GM21576 (cell line): Measurements from ENCODE around the gene KLRG1.
A peak's percentile ranks its signal among the peaks of the same experiment; 100 is the strongest.

Experiments
- ATAC-seq: cut with Tn5 transposase; IDR thresholded peaks from one replicate; pipeline ENCODE4 v1.9.1; 2021; ENCODE audit warnings: mild to moderate bottlenecking, moderate library complexity; ENCODE audit not compliant: unreplicated experiment

KLRG1 gene

DNA sequence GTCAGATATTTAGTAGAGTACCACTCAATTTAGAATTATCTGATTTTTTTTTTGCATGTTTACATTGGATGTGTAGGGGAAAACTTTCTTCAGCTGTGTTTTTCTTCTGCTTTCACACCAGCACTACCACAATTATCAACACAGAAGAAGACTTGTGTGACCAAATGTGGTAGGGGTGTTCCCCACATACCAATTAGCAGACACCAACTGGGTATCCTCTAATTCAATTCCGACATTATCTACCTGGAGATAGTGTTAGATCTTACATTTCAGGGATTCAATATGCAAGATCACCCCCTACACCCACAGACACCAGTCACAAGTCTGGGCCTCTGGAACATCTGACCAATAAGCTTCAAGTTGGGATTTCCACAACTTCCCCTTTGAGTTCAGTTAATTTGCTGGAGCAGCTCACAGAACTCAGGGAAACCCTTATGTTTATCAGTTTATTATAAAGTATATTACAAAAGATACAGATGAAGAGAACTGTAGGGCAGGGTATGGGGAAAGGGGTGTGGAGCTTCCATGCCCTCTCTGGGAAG is 4.1 kb upstream of the KLRG1 start:
- no peak for ATAC-seq

GRCh38 chr12:8987163-8987562 is 2.2 kb upstream of the KLRG1 start:
- ATAC-seq: no peak

DNA sequence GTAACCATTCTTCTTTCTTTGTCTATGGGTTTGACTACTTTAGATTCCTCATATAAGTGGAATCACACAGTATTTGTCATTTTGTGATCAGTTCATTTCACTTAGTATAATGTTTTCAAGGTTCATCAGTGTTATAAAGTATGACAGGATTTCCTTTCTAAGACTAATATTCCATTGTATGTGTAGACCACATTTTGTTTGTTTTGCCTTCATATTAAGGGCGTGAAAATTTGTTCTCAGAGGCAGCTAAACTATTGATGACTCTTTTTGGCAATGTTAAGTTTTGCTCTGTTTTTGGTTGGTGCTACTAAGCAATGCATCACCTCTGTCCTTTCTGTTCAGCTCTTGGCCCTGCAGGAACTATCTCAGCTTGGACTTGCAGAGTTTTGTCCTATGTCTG is 1.7 kb upstream of the KLRG1 start:
- no peak for ATAC-seq

DNA sequence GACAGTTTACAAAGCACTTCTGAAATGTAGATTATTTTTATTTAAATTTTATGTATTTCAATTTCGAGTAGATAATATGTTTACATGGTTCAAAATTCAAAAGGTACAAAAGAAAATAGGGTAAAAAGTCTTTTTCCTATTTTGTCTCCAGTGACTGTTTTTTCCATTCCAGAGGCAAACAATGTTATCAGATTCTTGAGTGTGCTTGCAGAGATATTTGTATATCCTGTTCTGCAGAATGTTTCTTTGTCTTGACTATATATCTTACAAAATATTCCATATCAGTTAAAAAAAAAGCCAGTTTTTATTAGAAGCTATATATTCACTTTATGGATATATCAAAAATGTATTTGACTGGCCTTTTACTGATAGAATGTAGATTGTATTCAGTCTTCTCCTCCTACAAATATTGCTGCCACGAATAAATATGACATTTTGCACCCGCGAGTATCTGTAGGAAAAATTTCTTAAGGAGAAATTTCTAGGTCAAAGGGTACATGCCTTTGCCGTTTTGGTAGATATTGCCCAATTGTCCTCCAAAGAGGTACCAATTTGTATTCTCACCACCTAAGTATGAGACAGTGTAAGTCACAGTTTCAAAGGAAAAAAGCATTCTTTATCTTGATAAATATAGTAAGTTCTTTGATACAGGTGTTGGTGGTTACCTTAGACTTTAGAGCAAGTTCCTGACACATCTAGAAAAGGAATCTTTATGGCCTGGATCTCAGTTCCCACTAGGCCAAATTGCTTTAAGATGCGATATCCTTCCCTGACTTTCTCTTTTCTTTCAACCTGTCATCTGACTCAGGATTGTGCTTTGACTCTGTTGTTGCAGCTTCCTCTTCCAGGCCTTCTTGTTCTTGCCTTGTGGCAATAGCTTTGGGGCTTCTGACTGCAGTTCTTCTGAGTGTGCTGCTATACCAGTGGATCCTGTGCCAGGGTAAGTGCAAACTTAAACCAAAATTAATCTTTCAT is 2.3 kb downstream of the KLRG1 start:
- ATAC-seq: no peak

GRCh38 chr12:8993827-8994226 is 4.5 kb downstream of the KLRG1 start:
- no peak for ATAC-seq

DNA sequence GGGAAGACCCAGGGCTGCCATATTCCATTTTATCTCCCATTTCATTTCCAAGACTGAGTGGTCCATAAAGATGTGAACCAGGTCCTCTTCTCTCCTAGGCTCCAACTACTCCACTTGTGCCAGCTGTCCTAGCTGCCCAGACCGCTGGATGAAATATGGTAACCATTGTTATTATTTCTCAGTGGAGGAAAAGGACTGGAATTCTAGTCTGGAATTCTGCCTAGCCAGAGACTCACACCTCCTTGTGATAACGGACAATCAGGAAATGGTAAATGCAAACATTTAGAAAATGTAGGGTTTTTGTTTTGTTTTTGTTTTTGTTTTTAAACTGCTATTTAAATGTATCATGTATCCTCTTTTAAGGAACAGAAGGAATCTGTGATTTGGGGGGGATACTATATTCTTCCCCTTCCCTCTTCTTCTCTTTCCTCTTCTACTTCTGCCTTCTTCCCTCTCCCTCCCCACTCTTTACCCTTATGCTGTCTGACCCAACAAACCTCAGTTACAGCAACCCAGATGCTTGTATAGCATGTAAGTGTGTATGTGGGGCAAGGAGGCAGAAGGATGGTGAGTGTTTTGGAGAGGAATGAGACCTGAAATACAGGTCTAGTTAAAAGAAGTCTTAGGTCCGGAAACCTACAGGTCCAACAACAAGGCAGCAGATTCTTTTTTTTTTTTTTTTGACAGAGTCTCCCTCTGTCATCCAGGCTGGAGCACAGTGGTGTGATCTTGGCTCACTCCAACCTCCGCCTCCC is 5.9 kb downstream of the KLRG1 start:
- ATAC-seq: no peak

- peak; percentile 98 for ATAC-seq
These were observed 7.5 kb downstream of the KLRG1 start for GRCh38 chr12:8996682-8997405.

- no peak for ATAC-seq
These were observed 11.9 kb downstream of the KLRG1 start for GRCh38 chr12:9001233-9001632.

DNA sequence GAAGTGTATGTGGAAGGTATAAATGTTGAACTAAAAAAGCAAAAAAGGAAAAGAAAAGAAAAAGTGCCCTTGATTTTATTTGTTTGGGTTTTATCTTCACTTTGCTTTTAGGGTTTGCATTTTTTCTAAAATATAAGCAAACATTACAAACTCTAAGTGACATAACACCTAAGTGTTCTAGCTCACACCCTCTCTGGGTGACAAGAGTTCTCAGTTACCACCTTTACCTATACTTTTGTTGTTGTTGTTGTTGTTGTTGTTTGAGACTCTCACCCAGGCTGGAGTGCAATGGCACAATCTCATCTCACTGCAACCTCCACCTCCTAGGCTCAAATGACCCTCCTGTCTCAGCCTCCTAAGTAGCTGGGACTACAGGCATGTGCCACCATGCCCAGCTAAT is 13.0 kb downstream of the KLRG1 start:
- ATAC-seq: no peak

DNA sequence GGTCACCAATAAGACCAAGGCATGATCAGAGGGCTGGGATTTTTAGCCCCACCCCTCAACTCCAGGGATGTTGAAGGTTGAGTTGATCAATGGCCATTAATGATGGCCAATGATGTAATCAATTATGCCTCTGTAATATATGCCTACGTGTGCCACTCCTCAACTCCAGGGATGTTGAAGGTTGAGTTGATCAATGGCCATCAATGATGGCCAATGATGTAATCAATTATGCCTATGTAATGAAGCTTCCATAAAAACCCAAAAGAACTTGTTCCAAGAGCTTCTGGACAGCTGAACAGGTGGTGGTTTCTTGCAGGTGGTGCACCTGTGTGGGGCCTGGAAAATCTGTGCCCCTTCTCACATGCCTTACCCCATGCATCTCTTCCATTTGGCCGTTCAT is 33.2 kb downstream of the KLRG1 start:
- ATAC-seq: no peak

DNA sequence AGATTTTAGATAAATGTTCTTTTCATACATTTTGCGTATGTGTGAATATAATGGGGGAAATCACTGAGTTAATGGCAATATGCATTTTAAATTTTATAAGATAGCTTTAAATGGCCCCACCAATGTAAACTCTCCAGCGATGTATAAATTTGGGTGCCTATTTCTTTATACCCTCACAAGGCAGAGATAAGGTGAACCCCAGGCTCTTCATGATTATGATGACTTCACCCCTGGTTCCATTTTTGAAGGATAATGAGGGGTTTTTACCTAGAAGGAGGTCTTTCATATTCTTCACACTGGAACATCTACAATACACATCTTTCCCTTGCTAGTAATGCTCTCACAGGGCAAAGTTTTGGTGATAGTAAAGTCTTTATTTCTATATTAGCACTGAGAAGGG is 35.2 kb downstream of the KLRG1 start:
- no peak for ATAC-seq

DNA sequence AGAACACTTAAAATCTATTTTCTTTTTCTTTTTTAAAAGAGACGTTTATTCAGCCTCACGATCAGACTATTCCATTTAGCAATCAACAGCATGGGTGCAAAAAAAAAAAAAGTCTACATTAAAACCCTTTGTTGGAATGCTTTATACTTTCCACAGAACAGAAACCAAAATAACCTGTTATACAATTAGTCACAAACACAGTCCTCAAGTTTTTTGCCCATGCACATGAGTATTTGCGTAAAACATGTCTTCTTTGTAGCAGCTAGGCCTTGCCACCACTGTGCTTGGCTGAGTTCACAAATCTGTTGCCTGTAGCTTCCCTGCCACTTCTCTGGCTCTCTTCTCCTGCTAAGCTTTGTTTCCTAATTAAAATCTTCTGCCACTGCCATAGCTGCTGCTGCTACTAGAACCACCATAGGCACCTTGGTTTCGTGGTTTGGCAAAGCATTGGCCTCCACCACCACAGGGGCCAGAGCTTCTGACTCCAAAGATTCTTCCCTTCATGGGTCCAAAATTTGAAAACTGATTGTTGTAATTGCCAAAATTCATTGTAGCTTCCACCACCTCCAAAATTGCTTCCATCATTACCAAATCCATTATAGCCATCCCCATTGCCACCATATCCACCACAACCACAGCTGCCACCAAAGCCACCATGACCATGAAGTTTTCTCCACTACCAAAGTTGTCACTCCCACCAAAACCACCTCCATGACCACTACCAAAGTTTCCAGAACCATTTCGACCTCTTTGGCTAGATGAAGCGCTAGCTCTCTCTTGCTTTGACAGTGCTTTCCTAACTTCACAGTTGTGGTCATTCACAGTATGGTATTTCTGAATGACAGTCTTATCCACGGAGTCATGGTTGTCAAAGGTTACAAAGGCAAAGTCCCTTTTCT is 38.1 kb downstream of the KLRG1 start:
- ATAC-seq: no peak

GRCh38 chr12:9030776-9031175 is 41.4 kb downstream of the KLRG1 start:
- ATAC-seq: no peak

DNA sequence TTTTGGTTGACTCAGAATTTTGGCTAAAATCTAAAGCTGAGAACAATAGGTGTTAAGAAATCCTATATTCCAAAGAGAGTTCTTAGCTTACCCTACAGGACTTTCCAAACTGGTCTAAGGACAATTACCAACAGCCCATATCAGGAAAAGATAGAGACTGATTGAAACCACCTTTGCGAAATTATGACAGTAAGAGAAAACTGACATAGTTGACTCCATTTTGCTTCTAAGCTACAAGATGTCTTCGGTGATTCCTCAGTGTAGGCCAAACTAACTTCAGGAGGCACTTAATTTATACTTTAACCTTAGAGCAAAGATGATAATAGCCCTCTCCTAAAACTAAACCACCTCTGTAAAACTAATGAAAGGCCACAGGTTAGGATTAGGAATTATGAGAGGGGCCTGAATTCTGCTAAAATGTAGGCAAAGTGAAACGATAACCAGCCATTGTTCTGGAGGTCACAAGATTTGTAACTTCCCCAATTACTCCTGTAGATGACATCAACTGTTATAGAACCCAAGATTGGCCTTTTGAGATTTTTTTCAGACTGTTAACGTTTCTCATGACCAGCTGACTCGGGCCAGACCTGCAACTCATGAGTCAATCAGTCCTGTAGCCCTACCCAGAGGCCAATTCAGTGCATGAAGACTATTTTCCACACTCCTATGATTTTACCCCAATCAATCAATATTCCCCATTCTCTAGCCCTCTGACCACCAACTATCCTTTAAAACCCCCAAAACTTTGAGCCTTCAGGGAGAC is 43.0 kb downstream of the KLRG1 start:
- ATAC-seq: no peak

GRCh38 chr12:9033265-9033887 is 44.0 kb downstream of the KLRG1 start:
- no peak for ATAC-seq

DNA sequence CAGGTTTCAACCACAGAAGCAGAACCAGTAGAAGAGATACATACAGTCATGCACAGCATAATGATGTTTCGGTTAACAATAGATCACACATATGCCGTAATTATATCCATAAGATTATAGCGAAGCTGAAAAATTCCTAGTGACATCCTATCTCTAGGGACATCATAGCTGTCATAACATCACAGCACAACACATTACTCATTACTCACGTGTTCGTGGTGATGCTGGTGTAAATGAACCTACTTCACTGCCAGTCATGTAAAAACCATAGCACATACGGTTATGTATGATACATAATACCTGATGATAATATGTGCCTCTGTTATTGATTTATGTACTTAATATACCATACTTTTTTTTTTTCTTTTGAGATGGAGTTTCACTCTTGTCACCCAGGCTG is 44.7 kb downstream of the KLRG1 start:
- ATAC-seq: no peak

DNA sequence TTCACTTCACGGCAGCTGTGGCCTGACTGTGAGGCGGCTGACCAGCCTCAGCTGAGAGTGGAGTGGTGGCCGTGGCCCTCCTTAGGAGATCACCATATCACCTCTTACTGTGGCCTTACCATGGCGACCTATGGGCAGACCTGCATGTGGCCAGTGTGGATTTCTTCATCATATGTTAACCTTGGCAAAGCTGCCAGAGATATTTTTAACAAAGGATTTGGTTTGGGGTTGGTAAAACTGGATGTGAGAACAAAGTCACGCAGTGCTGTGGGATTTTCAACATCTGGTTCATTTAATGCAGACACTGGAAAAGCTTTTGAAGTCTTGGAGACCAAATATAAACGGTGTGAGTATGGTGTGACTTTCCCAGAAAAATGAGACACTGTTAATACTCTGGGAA is 46.9 kb downstream of the KLRG1 start:
- no peak for ATAC-seq

GRCh38 chr12:9037431-9037830 is 48.1 kb downstream of the KLRG1 start:
- no peak for ATAC-seq

- no peak for ATAC-seq
These were observed 50.1 kb downstream of the KLRG1 start for GRCh38 chr12:9039397-9039977.
